ENCODE measurements around the gene SS18L1. TPM values are rescaled to one million over a fixed set of nuclear protein-coding genes. Genes with fewer than 3 reads are reported as not detected.
A peak's percentile ranks its signal among the peaks of the same experiment; 100 is the strongest.

SS18L1 gene
- total RNA-seq, 1 experiment from 2014 or later = 21.6 TPM

DNA sequence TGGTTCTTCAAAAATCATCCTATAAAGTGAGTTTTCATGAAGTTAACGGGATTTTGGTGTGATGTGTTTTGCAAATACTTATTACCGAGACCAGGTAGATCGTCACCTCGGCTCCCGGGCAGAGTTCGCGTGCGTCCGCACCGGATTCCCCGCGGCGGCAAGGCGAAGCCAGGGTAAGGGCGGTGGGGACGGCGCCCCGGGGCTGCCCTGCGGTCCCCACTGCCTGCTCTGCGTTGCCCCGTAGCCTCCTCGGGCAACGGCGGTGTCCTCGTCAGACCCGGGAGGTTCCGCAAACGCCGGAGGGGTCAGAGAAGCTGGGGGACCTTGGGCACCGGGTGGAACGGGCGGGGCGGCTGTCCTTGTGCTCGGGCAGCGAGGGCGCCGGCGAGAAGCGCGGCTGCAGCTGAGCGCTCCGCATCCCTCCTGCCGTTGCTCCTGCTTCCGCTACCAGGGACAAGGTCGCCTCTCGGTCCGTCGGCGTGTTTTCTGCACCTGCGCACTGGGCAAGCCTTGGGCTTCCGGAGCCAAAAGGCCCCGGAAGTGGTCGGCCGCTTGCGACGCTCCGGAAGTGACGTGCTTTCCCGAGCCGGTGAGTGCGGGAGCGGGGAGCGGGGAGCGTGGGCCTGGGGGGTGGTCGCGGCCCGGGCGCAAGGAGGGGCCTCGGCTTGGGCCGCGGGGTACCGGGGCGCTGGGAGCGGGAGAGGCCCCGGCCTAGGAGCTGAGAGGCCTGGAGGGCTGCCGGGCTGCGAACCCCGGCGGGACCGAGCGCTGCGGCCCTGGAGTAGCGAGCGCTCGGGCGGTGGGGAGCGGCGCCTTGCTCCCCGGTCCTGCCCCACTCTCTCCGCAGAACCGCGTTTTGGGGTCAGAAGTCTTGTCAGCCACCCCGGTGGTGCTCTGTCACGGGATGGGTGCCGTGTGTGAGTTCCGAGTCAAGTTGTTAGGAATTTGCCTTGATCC, 39.2 kb downstream of the SS18L1 start, which contains the start of gene MTG2:
TSS of gene MTG2 (plus strand) at position 560 of the 957 bp plus-strand sequence. CDS start 10,393 bp downstream, outside the sequence.
- peaks cover 14% of the 10 kb centered on the region for H3K36me3 ChIP-seq (ENCODE audit: control insufficient read depth, insufficient read depth, low read length)
- intact Hi-C loops (cut with micrococcal nuclease; ENCODE audit: unreplicated experiment) = no loop called here
- peak; percentile 76 for DNase-seq (ENCODE audit: low read depth, low spot score)
- no peaks in the 10 kb centered on the region for H3K9me3 ChIP-seq (ENCODE audit: control insufficient read depth, insufficient read depth, low read depth, low read length)
- in situ Hi-C loops (cut with HindIII; ENCODE audit: low pct_unique_long_range_greater_than_20kb, low sequenced_read_pairs) = no loop called here
- TSS peak; percentile 79 for BruUV-seq (replicated peaks)
- ChIA-PET CTCF (no interaction called here), POLR2A (interaction anchor here (0.7 kb wide), 1 partner anchor 411 kb away, joined by 3 read pairs; no protein-coding TSS in a partner anchor)
- peak within 1 kb of the TSS; percentile 89 to 98 for H3K4me3 ChIP-seq (ENCODE audit: low read depth in 2 of 2, low read length in 2 of 2)
- TF ChIP-seq POLR2AphosphoS5 (IDR thresholded peaks at IDR 0.05; ENCODE audit: low read depth, low read length) = peak; percentile 98
- TF ChIP-seq TCF7L2 (IDR thresholded peaks at IDR 0.05; ENCODE audit: low read depth, low read length) = no peak
- TF ChIP-seq, protein P1, sequence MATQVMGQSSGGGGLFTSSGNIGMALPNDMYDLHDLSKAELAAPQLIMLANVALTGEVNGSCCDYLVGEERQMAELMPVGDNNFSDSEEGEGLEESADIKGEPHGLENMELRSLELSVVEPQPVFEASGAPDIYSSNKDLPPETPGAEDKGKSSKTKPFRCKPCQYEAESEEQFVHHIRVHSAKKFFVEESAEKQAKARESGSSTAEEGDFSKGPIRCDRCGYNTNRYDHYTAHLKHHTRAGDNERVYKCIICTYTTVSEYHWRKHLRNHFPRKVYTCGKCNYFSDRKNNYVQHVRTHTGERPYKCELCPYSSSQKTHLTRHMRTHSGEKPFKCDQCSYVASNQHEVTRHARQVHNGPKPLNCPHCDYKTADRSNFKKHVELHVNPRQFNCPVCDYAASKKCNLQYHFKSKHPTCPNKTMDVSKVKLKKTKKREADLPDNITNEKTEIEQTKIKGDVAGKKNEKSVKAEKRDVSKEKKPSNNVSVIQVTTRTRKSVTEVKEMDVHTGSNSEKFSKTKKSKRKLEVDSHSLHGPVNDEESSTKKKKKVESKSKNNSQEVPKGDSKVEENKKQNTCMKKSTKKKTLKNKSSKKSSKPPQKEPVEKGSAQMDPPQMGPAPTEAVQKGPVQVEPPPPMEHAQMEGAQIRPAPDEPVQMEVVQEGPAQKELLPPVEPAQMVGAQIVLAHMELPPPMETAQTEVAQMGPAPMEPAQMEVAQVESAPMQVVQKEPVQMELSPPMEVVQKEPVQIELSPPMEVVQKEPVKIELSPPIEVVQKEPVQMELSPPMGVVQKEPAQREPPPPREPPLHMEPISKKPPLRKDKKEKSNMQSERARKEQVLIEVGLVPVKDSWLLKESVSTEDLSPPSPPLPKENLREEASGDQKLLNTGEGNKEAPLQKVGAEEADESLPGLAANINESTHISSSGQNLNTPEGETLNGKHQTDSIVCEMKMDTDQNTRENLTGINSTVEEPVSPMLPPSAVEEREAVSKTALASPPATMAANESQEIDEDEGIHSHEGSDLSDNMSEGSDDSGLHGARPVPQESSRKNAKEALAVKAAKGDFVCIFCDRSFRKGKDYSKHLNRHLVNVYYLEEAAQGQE (IDR thresholded peaks at IDR 0.05; ENCODE audit: insufficient read depth in 1 of 2, low read depth in 2 of 2, low read length in 1 of 2) = peak in 1 of 2 experiments; percentile 49; a peak in 1 of 4 replicates
- TF ChIP-seq, protein P2, sequence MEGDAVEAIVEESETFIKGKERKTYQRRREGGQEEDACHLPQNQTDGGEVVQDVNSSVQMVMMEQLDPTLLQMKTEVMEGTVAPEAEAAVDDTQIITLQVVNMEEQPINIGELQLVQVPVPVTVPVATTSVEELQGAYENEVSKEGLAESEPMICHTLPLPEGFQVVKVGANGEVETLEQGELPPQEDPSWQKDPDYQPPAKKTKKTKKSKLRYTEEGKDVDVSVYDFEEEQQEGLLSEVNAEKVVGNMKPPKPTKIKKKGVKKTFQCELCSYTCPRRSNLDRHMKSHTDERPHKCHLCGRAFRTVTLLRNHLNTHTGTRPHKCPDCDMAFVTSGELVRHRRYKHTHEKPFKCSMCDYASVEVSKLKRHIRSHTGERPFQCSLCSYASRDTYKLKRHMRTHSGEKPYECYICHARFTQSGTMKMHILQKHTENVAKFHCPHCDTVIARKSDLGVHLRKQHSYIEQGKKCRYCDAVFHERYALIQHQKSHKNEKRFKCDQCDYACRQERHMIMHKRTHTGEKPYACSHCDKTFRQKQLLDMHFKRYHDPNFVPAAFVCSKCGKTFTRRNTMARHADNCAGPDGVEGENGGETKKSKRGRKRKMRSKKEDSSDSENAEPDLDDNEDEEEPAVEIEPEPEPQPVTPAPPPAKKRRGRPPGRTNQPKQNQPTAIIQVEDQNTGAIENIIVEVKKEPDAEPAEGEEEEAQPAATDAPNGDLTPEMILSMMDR (IDR thresholded peaks at IDR 0.05) = no peak
- peak; percentile 69; the same call in 1 of the 2 replicates for TF ChIP-seq SIN3A (IDR thresholded peaks at IDR 0.05; ENCODE audit: borderline replicate concordance, insufficient read depth, low read depth, low read length)
- ATAC-seq = peak; percentile 98
- peak within 1 kb of the TSS; percentile 95 for H3K27ac ChIP-seq (ENCODE audit: low read length)
- H3K27me3 ChIP-seq (ENCODE audit: control insufficient read depth, insufficient read depth, low read length) = no peaks in the 10 kb centered on the region
- H3K4me1 ChIP-seq (ENCODE audit: control insufficient read depth, insufficient read depth, low read length) = peaks cover 15% of the 10 kb centered on the region; the same call in 1 of the 2 replicates

DNA sequence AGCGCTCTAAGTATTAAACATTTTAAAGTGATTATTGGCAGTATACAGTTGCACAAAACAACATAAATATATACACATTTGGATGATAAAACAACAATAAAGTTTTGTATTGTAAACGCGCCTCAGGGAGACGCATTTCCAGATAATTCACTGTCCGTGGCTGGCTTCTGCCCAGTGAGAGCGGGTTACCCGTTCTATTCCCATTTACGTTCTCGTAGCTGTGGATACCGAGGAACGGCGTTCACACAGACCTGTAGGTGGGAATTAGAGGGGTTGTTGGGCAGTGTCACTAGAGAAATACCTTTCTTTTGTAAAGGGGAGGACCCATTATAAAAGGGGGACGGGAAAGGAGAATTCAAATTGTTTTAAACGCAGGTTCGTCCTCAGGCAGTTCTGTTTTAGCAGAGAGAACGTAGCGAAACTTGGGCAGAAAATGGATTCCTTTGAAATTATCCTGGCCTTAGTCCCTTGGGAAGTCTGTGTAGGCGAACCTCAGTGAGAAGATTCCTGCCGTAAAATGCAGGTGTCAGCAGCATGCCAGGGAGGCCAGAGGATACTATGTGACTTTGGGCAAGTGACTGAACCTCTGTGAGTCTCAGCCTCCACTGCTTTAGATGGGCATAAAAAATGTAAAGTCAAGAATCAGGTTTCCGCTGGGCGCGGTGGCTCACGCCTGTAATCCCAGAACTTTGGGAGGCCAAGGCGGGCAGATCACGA, 40.0 kb downstream of the SS18L1 start:
- Histone ChIP-seq H3K9me3 (ENCODE audit: control insufficient read depth, insufficient read depth, low read depth, low read length) (no peaks in the 10 kb centered on the region), H3K27ac (ENCODE audit: low read length) (peak overlapping the region; percentile 95), H3K36me3 (ENCODE audit: control insufficient read depth, insufficient read depth, low read length) (peaks cover 14% of the 10 kb centered on the region), H3K4me1 (ENCODE audit: control insufficient read depth, insufficient read depth, low read length) (peaks cover 15% of the 10 kb centered on the region; the same call in 1 of the 2 replicates), H3K4me3 (ENCODE audit: low read depth in 2 of 2, low read length in 2 of 2) (peak overlapping the region; percentile 89 to 98), H3K27me3 (ENCODE audit: control insufficient read depth, insufficient read depth, low read length) (no peaks in the 10 kb centered on the region)
- no TSS peak for BruUV-seq (replicated peaks)
- ATAC-seq (no peak), DNase-seq (ENCODE audit: low read depth, low spot score) (no peak)
- intact Hi-C loops (cut with micrococcal nuclease; ENCODE audit: unreplicated experiment) (no loop called here), in situ Hi-C loops (cut with HindIII; ENCODE audit: low pct_unique_long_range_greater_than_20kb, low sequenced_read_pairs) (no loop called here)
- ChIA-PET POLR2A (no interaction called here), CTCF (no interaction called here)
- TF ChIP-seq SIN3A (IDR thresholded peaks at IDR 0.05; ENCODE audit: borderline replicate concordance, insufficient read depth, low read depth, low read length) (no peak), POLR2AphosphoS5 (IDR thresholded peaks at IDR 0.05; ENCODE audit: low read depth, low read length) (no peak), TCF7L2 (IDR thresholded peaks at IDR 0.05; ENCODE audit: low read depth, low read length) (no peak)
- TF ChIP-seq, protein P2 (IDR thresholded peaks at IDR 0.05) = no peak
- TF ChIP-seq, protein P1 (IDR thresholded peaks at IDR 0.05; ENCODE audit: insufficient read depth in 1 of 2, low read depth in 2 of 2, low read length in 1 of 2) = no peak

All from Panc1 (cell line).